H9 (cell line): ENCODE results near the gene CTU1. TPM values are rescaled to one million over a fixed set of nuclear protein-coding genes. Genes with fewer than 3 reads are reported as not detected.

Experiments used
- DNase-seq: peaks from one replicate; pipeline ENCODE4 v3.0.0-alpha.2; 2017
- H2AFZ ChIP-seq: one replicate; pipeline ENCODE4 v1.6.1; 2013; ENCODE audit warnings: mild to moderate bottlenecking, low read length, control low read depth, moderate library complexity
- H2AK5ac ChIP-seq: 2 replicates; pipeline ENCODE4 v1.6.1; 2013; ENCODE audit warnings: low read length, control low read depth, mixed read lengths; ENCODE audit not compliant: insufficient read length
- H2BK120ac ChIP-seq: one replicate; pipeline ENCODE4 v1.6.1; 2013; ENCODE audit warnings: low read depth, mild to moderate bottlenecking, low read length, control low read depth, inconsistent platforms; ENCODE audit not compliant: poor library complexity, severe bottlenecking
- H2BK12ac ChIP-seq: 2 replicates; pipeline ENCODE4 v1.6.1; 2013; ENCODE audit warnings: low read length, control low read depth, mixed read lengths, low read depth; ENCODE audit not compliant: insufficient read length
- H2BK15ac ChIP-seq: 2 replicates; pipeline ENCODE4 v1.6.1; 2013; ENCODE audit warnings: low read depth, low read length, control low read depth
- H2BK20ac ChIP-seq: one replicate; pipeline ENCODE4 v1.6.1; 2013; ENCODE audit warnings: low read depth, mild to moderate bottlenecking, low read length, control low read depth, inconsistent platforms; ENCODE audit not compliant: poor library complexity, severe bottlenecking
- H2BK5ac ChIP-seq: 2 replicates; pipeline ENCODE4 v1.6.1; 2013; ENCODE audit warnings: low read length, control low read depth, mixed read lengths; ENCODE audit not compliant: insufficient read length
- H3K14ac ChIP-seq: 2 replicates; pipeline ENCODE4 v1.6.1; 2013; ENCODE audit warnings: low read length, control low read depth; ENCODE audit not compliant: insufficient read depth
- H3K18ac ChIP-seq: 2 replicates; pipeline ENCODE4 v1.6.1; 2013; ENCODE audit warnings: low read depth, mild to moderate bottlenecking, mixed read lengths, low read length, control low read depth; ENCODE audit not compliant: insufficient read length
- H3K23ac ChIP-seq: 2 replicates; pipeline ENCODE4 v1.6.1; 2013; ENCODE audit warnings: low read length, control low read depth, mixed read lengths, low read depth; ENCODE audit not compliant: insufficient read length
- H3K23me2 ChIP-seq: 2 replicates; pipeline ENCODE4 v1.6.1; 2013; ENCODE audit warnings: low read depth, mild to moderate bottlenecking, mixed read lengths, low read length, control low read depth; ENCODE audit not compliant: insufficient read length, poor library complexity, severe bottlenecking
- H3K27ac ChIP-seq: 2 replicates; pipeline ENCODE4 v1.5.1; 2013; ENCODE audit warnings: low read length, control low read depth, mixed read lengths, low read depth; ENCODE audit not compliant: insufficient read length
- H3K27me3 ChIP-seq: 2 replicates; pipeline ENCODE4 v1.6.1; 2013; ENCODE audit warnings: low read length, control low read depth, inconsistent platforms; ENCODE audit not compliant: insufficient read depth
- H3K4ac ChIP-seq: 2 replicates; pipeline ENCODE4 v1.6.1; 2013; ENCODE audit warnings: low read depth, mild to moderate bottlenecking, control low read depth, inconsistent platforms, low read length, moderate library complexity
- H3K4me1 ChIP-seq: 2 replicates; pipeline ENCODE4 v1.6.1; 2013; ENCODE audit warnings: low read length, control low read depth, inconsistent platforms; ENCODE audit not compliant: insufficient read depth
- H3K4me2 ChIP-seq: 2 replicates; pipeline ENCODE4 v1.6.1; 2013; ENCODE audit warnings: low read length, control low read depth, mixed read lengths; ENCODE audit not compliant: insufficient read length, insufficient read depth
- H3K56ac ChIP-seq: 2 replicates; pipeline ENCODE4 v1.6.1; 2013; ENCODE audit warnings: low read depth, mild to moderate bottlenecking, mixed read lengths, low read length, control low read depth; ENCODE audit not compliant: insufficient read length
- H3K79me1 ChIP-seq: 2 replicates; pipeline ENCODE4 v1.6.1; 2013; ENCODE audit warnings: low read depth, mild to moderate bottlenecking, moderate library complexity, low read length, control low read depth, inconsistent platforms; ENCODE audit not compliant: insufficient read depth, poor library complexity, severe bottlenecking
- H3K79me2 ChIP-seq: 2 replicates; pipeline ENCODE4 v1.6.1; 2013; ENCODE audit warnings: low read length, control low read depth, inconsistent platforms; ENCODE audit not compliant: insufficient read depth
- H3K9ac ChIP-seq: 2 replicates; pipeline ENCODE4 v1.6.1; 2013; ENCODE audit warnings: low read length, control low read depth, mixed read lengths; ENCODE audit not compliant: insufficient read length; ENCODE audit errors: extremely low read depth
- H3K9me3 ChIP-seq: one replicate; pipeline ENCODE4 v1.6.1; 2013; ENCODE audit warnings: low read depth, low read length, inconsistent platforms; ENCODE audit not compliant: control insufficient read depth
- H3T11ph ChIP-seq: one replicate; pipeline ENCODE4 v1.6.1; 2013; ENCODE audit warnings: mild to moderate bottlenecking, low read length, control low read depth, inconsistent platforms
- H4K20me1 ChIP-seq: one replicate; pipeline ENCODE4 v1.6.1; 2013; ENCODE audit not compliant: control insufficient read depth, insufficient read length, insufficient read depth
- H4K5ac ChIP-seq: 2 replicates; pipeline ENCODE4 v1.6.1; 2013; ENCODE audit warnings: low read depth, mild to moderate bottlenecking, mixed read lengths, low read length, control low read depth; ENCODE audit not compliant: insufficient read length
- H4K8ac ChIP-seq: replicated peaks from 2 replicates; pipeline ENCODE4 v1.6.1; 2013; ENCODE audit warnings: low read length, control low read depth, mixed read lengths, low read depth; ENCODE audit not compliant: insufficient read length
- H4K91ac ChIP-seq: 2 replicates; pipeline ENCODE4 v1.6.1; 2013; ENCODE audit warnings: low read depth, mild to moderate bottlenecking, moderate library complexity, mixed read lengths, low read length, control low read depth; ENCODE audit not compliant: insufficient read length
- H3K27ac Mint-ChIP-seq, 3 experiments: 2 replicates in 2 of 3; 3 replicates in 1 of 3; pipeline ENCODE4 v1.8.0; 2020 to 2021; ENCODE audit warnings: mixed read lengths in 3 of 3, mild to moderate bottlenecking in 1 of 3, moderate library complexity in 1 of 3
- H3K27me3 Mint-ChIP-seq: 2 replicates; pipeline ENCODE4 v1.8.0; 2021; ENCODE audit warnings: low read depth, mild to moderate bottlenecking, moderate library complexity, mixed read lengths
- H3K36me3 Mint-ChIP-seq, 3 experiments: 2 replicates in 2 of 3; 3 replicates in 1 of 3; pipeline ENCODE4 v1.8.0; 2020 to 2021; ENCODE audit warnings: low read depth in 3 of 3, mixed read lengths in 3 of 3; ENCODE audit not compliant: insufficient read depth in 1 of 3
- H3K4me1 Mint-ChIP-seq, 2 experiments: 2 replicates each; pipeline ENCODE4 v1.8.0; 2020; ENCODE audit warnings: mixed read lengths in 2 of 2
- H3K4me3 Mint-ChIP-seq, 2 experiments: 2 replicates in 1 of 2; 3 replicates in 1 of 2; pipeline ENCODE4 v1.8.0; 2020 to 2021; ENCODE audit warnings: mild to moderate bottlenecking in 2 of 2, mixed read lengths in 2 of 2, moderate library complexity in 1 of 2
- H3K9me3 Mint-ChIP-seq, 2 experiments: 2 replicates in 1 of 2; 3 replicates in 1 of 2; pipeline ENCODE4 v1.8.0; 2020; ENCODE audit warnings: mild to moderate bottlenecking in 2 of 2, mixed read lengths in 2 of 2, moderate library complexity in 1 of 2
- WGBS: extraction: QIAGEN DNeasy Blood & Tissue Kit; methylation state at CpG from one replicate; pipeline ENCODE4 v1.1.7; 2013; ENCODE audit warnings: missing lambda C conversion rate, low lambda C conversion rate, mixed read lengths; ENCODE audit not compliant: insufficient read length; ENCODE audit errors: extremely low coverage; 5-methylcytosine and 5-hydroxymethylcytosine counted together
- total RNA-seq: library from RNA; stranded (reverse); gene quantifications from 2 replicates; pipeline ENCODE4 v1.2.1, GENCODE V29; 2021
- TF ChIP-seq, protein P1 (sequence below): fragments of 200-600 bp; sonication (generic); conservative IDR thresholded peaks from 3 replicates; pipeline ENCODE4 v1.8.0; 2021; ENCODE audit warnings: antibody characterized with exemption, mild to moderate bottlenecking

The CTU1 gene
- total RNA-seq, 1 experiment from 2014 or later = 8.8 TPM

DNA sequence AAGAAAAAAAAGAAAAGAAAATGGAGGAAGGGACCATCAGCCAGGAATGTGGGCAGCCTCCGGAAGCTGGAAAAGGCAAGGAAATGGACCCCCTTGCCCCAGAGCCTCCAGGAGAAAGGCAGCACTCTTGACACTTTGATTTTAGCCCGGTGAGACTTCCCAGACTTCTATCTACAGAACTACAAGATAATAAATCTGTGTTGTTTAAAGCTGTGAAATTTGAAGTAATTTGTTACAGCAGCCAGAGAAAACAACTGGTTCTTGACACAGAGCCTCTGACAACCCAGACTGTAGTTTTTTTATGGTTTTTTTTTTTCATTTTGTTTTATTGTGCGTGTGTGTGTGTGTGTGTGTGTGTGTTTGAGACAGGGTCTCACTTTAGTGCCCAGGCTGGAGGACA is 7.6 kb downstream of the CTU1 start:
- H3K9ac ChIP-seq = no peak overlapping the region
- no peaks in the 10 kb centered on the region for H3K23me2 ChIP-seq
- H2BK5ac ChIP-seq = no peak overlapping the region
- H3T11ph ChIP-seq = no peak overlapping the region
- no peak overlapping the region for H2AFZ ChIP-seq
- no peak overlapping the region for H2BK20ac ChIP-seq
- Mint-ChIP-seq H3K36me3 (peaks cover 4 to 29% (median 6%) of the 10 kb centered on the region in 3 experiments; a peak in 4 of 7 replicates), H3K4me1 (0 out of 4 replicates have a peak, but pooled peaks cover 0 to 3% of the 10 kb centered on the region in 2 experiments), H3K27me3 (no peaks in the 10 kb centered on the region), H3K4me3 (no peak overlapping the region), H3K9me3 (no peaks in the 10 kb centered on the region), H3K27ac (no peak overlapping the region)
- no peak overlapping the region for H3K23ac ChIP-seq
- H4K91ac ChIP-seq = no peak overlapping the region
- H4K5ac ChIP-seq = no peak overlapping the region
- no peaks in the 10 kb centered on the region for H3K79me2 ChIP-seq
- H3K18ac ChIP-seq = no peak overlapping the region
- no peak overlapping the region for H2BK15ac ChIP-seq
- no peak overlapping the region for H3K4ac ChIP-seq
- no peaks in the 10 kb centered on the region for H4K20me1 ChIP-seq
- TF ChIP-seq, protein P1, sequence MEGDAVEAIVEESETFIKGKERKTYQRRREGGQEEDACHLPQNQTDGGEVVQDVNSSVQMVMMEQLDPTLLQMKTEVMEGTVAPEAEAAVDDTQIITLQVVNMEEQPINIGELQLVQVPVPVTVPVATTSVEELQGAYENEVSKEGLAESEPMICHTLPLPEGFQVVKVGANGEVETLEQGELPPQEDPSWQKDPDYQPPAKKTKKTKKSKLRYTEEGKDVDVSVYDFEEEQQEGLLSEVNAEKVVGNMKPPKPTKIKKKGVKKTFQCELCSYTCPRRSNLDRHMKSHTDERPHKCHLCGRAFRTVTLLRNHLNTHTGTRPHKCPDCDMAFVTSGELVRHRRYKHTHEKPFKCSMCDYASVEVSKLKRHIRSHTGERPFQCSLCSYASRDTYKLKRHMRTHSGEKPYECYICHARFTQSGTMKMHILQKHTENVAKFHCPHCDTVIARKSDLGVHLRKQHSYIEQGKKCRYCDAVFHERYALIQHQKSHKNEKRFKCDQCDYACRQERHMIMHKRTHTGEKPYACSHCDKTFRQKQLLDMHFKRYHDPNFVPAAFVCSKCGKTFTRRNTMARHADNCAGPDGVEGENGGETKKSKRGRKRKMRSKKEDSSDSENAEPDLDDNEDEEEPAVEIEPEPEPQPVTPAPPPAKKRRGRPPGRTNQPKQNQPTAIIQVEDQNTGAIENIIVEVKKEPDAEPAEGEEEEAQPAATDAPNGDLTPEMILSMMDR = no peak
- H3K4me1 ChIP-seq = no peaks in the 10 kb centered on the region
- no peak overlapping the region for H3K27ac ChIP-seq
- H3K79me1 ChIP-seq = no peaks in the 10 kb centered on the region
- H2BK120ac ChIP-seq = no peak overlapping the region
- H2BK12ac ChIP-seq = no peak overlapping the region
- H2AK5ac ChIP-seq = no peak overlapping the region
- H3K9me3 ChIP-seq = no peaks in the 10 kb centered on the region
- H4K8ac ChIP-seq = no peak overlapping the region
- DNase-seq = no peak
- no peak overlapping the region for H3K14ac ChIP-seq
- H3K4me2 ChIP-seq = no peak overlapping the region
- H3K27me3 ChIP-seq = no peaks in the 10 kb centered on the region
- no CpG with 5 or more reads among the region's 3 CpGs for WGBS
- H3K56ac ChIP-seq = no peak overlapping the region
